IPS-15b (cell line): Measurements from ENCODE around the gene PLEKHH3.
"Not testable (repeated sequence)": the region's sequence is repeated elsewhere in the genome, so short reads cannot be mapped to it uniquely, and the experiment has no call there.

Experiments used
- H3K27me3 ChIP-seq: one replicate; pipeline ENCODE4 v1.6.1; 2013; ENCODE audit warnings: low read length; ENCODE audit not compliant: control insufficient read depth, insufficient read depth
- H3K36me3 ChIP-seq: one replicate; pipeline ENCODE4 v1.6.1; 2013; ENCODE audit warnings: low read length; ENCODE audit not compliant: control insufficient read depth, insufficient read depth
- H3K4me1 ChIP-seq: one replicate; pipeline ENCODE4 v1.6.1; 2013; ENCODE audit warnings: mild to moderate bottlenecking, low read length; ENCODE audit not compliant: control insufficient read depth, insufficient read depth
- H3K4me3 ChIP-seq: one replicate; pipeline ENCODE4 v1.5.1; 2013; ENCODE audit warnings: low read depth, low read length
- H3K9ac ChIP-seq: one replicate; pipeline ENCODE4 v1.6.1; 2013; ENCODE audit warnings: low read depth, mild to moderate bottlenecking, low read length
- H3K9me3 ChIP-seq: one replicate; pipeline ENCODE4 v1.6.1; 2013; ENCODE audit warnings: mild to moderate bottlenecking, low read length; ENCODE audit not compliant: control insufficient read depth, insufficient read depth

Gene PLEKHH3

DNA sequence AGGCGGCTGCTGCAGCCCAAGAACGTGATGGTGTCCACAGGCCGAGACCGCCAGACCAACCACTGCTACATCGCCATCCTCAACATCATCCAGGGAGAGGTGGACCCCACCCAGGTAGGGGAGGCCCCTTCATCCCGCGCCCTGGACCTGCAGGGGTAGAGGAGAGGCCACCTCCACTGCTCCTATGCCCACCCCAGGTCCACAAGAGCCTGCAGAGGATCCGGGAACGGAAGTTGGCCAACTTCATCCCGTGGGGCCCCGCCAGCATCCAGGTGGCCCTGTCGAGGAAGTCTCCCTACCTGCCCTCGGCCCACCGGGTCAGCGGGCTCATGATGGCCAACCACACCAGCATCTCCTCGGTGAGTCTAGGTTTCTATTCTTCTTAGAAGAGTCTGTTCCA lies 10.7 kb downstream of the PLEKHH3 start:
- not testable (repeated sequence) for H3K9me3 ChIP-seq, H3K4me1 ChIP-seq, H3K27me3 ChIP-seq, H3K4me3 ChIP-seq, H3K9ac ChIP-seq
- H3K36me3 ChIP-seq = peaks cover 38% of the 10 kb centered on the region

GRCh38 chr17:42665581-42666001 lies 11.2 kb downstream of the PLEKHH3 start:
- no peaks in the 10 kb centered on the region for H3K9me3 ChIP-seq
- H3K4me1 ChIP-seq = peaks cover 3% of the 10 kb centered on the region
- no peak overlapping the region for H3K9ac ChIP-seq
- no peaks in the 10 kb centered on the region for H3K27me3 ChIP-seq
- peaks cover 38% of the 10 kb centered on the region for H3K36me3 ChIP-seq
- no peak overlapping the region for H3K4me3 ChIP-seq

DNA sequence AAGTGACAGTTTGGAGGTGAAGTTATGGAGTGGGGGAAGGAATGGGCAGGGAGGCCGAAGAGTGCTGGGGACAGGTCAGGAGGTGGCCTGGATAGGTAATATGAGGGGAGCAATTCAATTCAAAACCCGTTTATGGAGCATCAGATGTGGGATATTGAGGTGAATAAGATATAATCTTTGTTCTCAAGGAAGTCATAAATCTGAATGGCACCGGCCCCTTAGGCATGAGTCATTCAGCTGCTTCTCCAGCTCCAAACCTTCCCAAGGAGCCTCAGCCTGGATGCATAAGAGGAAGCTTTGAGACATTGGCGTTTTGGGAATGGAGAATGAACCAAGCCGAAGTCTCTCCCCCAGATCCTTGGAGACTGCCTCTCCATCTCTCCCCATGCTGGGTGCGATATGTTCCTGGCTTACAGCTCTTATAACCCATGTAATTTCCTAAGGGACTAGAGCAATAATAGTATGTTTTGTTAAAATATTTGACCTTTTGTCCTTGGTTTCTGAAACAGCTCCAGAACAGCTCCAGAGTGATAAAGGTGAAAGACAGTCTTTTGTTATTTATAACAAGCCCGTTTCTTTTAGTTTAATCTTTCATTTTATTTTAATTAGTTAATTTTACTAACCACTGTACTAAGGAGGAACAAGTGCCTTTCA lies 16.0 kb downstream of the PLEKHH3 start:
- Histone ChIP-seq H3K9me3 (no peaks in the 10 kb centered on the region), H3K27me3 (no peaks in the 10 kb centered on the region), H3K9ac (no peak overlapping the region), H3K4me1 (peaks cover 6% of the 10 kb centered on the region), H3K4me3 (peak overlapping the region; percentile 30), H3K36me3 (peaks cover 13% of the 10 kb centered on the region)

GRCh38 chr17:42659932-42660274 lies 16.9 kb downstream of the PLEKHH3 start:
- H3K27me3 ChIP-seq, H3K4me1 ChIP-seq, H3K9me3 ChIP-seq, H3K36me3 ChIP-seq, H3K9ac ChIP-seq: not testable (repeated sequence)
- peak overlapping the region; percentile 79 for H3K4me3 ChIP-seq

DNA sequence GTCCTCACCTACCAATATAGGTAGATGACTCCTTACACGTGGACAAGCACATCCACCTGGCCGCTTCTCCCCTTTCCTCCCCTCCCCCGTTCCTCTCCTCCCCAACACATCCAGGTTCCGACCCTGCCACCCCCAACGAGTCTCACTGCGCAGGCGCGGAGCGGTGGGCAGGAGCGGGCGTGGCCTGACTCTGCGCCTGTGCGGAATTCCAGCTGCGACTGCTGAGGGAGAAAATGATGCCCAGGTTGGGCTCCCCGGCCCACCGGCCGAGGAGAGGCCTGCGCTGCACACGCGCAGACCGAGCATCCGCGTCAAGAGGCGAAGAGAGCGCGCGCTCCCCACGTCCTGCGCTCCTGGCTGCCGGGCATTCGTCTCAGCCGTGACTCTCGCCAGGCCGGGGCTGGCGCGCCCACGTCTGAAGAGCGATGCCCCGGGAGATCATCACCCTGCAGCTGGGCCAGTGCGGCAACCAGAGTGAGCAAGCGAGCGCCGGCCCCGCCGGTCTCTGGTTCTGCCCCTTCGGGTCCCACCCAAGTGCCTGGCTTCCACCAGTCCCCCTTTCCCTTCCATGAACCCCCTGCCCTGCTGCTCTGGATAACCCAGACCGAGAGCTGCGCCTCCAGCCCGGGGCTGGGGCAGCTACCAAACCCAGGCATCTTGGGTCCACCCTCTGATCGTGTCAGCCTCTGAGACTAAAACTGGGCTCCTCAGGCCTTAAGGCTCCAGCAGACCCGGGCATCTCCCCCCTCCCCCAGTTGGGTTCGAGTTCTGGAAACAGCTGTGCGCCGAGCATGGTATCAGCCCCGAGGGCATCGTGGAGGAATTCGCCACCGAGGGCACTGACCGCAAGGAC lies 17.5 kb downstream of the PLEKHH3 start, which contains the start of gene TUBG2:
Gene TUBG2, plus strand, starts transcription at position 206 of the 853 bp plus-strand sequence. Its CDS starts 220 bp downstream, at position 426.
- H3K4me3 ChIP-seq = peak within 1 kb of the TSS; percentile 79
- H3K4me1 ChIP-seq = peaks cover 6% of the 10 kb centered on the region
- H3K9ac ChIP-seq = peak within 1 kb of the TSS; percentile 54
- H3K27me3 ChIP-seq = no peaks in the 10 kb centered on the region
- H3K36me3 ChIP-seq = peaks cover 5% of the 10 kb centered on the region
- H3K9me3 ChIP-seq = no peaks in the 10 kb centered on the region

DNA sequence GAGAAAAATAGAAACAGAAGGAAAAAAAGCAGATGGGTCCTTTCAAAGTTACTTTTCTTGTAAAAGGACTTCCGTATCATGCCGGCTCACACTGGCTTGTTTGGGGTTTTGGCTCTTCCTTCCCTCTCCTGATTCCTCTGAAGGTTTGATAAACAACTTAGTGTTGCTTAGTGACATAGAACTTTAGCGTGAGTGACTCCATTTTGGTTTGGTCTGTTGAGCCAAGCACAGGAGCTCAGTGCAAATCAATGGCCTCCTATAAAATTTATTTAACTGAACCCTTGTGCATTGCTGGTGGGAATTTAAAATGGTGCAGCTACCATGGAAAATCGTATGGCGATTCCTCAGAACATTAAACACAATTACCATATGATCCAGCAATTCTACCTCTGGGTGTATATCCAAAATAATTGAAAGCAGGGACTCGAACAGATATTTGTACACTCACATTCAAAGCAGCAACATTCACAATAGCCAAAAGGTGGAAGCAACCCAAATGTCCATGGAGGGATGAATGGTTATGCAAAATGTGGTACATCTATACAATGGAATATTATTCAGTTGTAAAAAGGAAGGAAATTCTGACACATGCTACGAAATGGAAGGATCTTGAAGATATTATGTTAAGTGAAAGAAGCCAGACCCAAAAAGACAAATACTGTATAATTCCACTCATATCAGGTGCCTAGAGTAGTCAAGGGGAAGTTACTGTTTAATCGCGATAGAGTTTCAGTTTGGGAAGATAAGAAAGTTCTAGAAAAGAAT lies 18.8 kb downstream of the PLEKHH3 start:
- Histone ChIP-seq H3K27me3 (no peaks in the 10 kb centered on the region), H3K9me3 (no peaks in the 10 kb centered on the region), H3K36me3 (peaks cover under 1% of the 10 kb centered on the region), H3K9ac (no peak overlapping the region), H3K4me1 (peaks cover 6% of the 10 kb centered on the region), H3K4me3 (no peak overlapping the region)

DNA sequence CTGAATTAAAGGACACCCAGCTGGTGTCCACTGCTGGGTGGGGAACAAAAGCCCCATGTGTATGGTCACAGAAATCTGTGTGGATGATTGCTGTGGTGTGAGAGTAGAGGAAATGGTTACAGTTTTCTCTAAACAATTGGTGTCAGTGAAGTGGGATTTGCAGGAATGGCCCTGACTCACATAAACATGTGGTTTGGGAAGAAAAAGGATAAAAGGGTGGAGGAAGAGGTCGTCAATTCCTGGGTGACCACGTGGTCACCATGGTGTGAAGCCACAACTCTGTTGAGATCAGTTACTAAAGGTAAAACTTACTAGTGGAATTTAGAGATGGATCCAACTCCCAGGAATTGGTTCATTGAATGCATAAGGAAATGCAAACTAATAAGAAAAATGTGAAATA lies 21.3 kb downstream of the PLEKHH3 start:
- no peaks in the 10 kb centered on the region for H3K9me3 ChIP-seq
- H3K4me1 ChIP-seq = peaks cover 4% of the 10 kb centered on the region
- no peak overlapping the region for H3K9ac ChIP-seq
- H3K4me3 ChIP-seq = no peak overlapping the region
- no peaks in the 10 kb centered on the region for H3K27me3 ChIP-seq
- H3K36me3 ChIP-seq = no peaks in the 10 kb centered on the region

DNA sequence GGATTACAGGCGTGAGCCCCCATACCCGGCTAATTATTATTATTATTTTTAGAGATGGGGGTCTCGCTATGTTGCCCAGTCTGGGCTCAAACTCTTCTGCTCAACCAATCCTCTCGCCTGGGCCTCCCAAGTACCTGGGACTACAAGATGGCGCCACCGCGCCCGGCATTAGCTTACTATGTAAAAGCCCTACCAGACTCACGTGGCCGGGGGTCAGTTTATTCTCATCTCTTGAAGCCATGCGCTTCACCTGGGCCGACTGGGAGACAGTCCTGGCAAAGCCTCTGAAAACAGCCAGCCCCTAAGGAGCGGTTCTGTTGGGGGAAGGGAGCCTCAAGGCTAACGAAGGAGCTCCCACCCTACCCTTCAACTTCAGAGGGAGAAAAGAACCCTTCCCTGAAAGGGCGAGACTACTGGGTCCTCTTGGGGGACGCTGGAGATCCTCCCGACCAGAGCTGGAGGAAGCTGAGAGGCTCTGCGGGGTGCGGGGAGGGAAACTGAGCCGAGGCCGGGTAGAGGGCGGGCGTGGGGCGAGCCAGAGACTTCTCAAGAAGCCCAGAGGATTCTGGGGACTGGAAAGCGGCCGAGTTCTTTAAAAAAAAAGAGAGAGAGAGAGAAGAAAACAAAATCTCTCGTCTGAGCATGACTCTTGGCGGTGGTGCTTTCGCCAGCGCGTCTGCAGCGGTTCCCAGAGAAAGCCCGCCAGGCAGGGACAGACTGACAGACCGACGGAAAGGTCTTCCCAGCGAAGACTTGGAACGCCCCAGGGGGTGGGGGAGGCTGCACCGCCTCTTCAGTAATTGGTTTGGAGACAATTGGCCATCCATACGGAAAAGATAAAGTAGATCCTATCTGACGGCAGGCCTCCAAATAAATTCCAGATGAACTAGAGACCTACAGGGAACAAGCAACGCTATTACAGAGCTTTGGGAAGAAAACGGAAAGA lies 23.3 kb downstream of the PLEKHH3 start:
- H3K36me3 ChIP-seq = no peaks in the 10 kb centered on the region
- no peaks in the 10 kb centered on the region for H3K4me1 ChIP-seq
- H3K27me3 ChIP-seq = no peaks in the 10 kb centered on the region
- H3K9ac ChIP-seq = peak overlapping the region; percentile 65
- H3K4me3 ChIP-seq = peak overlapping the region; percentile 45
- no peaks in the 10 kb centered on the region for H3K9me3 ChIP-seq

DNA sequence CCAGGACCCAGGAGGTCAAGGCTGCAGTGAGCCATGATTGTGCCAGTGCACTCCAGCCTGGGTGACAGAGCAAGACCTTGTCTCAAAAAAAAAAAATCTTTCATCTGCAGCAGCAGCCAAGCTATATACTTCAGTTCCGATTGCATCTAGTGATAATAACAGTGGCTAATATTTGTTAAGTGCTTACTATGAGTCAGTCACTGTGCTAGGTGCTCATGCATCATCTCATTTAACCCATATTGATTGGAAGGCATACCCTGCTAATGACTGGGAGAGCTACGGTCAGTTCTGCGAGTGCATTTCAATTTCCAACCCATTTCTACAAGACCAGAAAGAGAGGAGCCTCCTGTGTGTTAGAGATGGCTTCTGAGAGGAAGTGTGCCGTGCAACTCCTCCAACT lies 25.4 kb downstream of the PLEKHH3 start:
- Histone ChIP-seq H3K36me3 (no peaks in the 10 kb centered on the region), H3K4me3 (no peak overlapping the region), H3K4me1 (no peaks in the 10 kb centered on the region), H3K27me3 (no peaks in the 10 kb centered on the region), H3K9ac (no peak overlapping the region), H3K9me3 (no peaks in the 10 kb centered on the region)

- Histone ChIP-seq H3K9me3 (no peaks in the 10 kb centered on the region), H3K4me3 (no peak overlapping the region), H3K36me3 (no peaks in the 10 kb centered on the region), H3K27me3 (no peaks in the 10 kb centered on the region), H3K9ac (peak overlapping the region; percentile 32), H3K4me1 (no peaks in the 10 kb centered on the region)
Measured at GRCh38 chr17:42647778-42648177, 29.0 kb downstream of the PLEKHH3 start.

DNA sequence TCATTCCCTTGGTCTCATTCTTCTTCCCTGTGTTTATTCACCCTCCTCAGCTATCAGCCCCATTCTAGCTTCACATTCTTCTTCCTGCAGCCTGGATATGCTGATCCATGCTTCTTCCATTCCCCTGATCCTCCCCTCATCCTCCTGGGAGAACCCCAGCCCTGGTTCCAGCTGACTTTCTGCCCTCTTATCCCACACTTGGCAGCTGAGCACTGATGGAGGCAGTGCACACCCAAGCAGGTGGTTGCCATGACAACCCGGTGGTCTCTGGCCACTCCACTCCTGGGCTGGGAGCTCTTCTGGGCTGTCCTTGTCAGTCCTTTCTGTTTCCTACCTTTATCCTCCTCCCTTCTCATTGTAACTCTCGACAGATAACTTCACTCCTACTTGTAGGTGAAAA lies 34.5 kb downstream of the PLEKHH3 start:
- H3K4me3 ChIP-seq = no peak overlapping the region
- H3K9me3 ChIP-seq = no peaks in the 10 kb centered on the region
- no peaks in the 10 kb centered on the region for H3K4me1 ChIP-seq
- H3K27me3 ChIP-seq = no peaks in the 10 kb centered on the region
- H3K36me3 ChIP-seq = no peaks in the 10 kb centered on the region
- no peak overlapping the region for H3K9ac ChIP-seq
